Fibroblast of mammary gland (primary cell): ENCODE results near the gene LRRC56.

ENCODE experiments used
- DNase-seq: peaks from one replicate; pipeline ENCODE4 v3.0.0-alpha.2; 2010; ENCODE audit warnings: low read depth
- H3K4me3 ChIP-seq: 2 replicates; pipeline ENCODE4 v1.5.1; 2011; ENCODE audit warnings: low read depth, mild to moderate bottlenecking, low read length, moderate library complexity; ENCODE audit not compliant: control insufficient read depth
- CTCF ChIP-seq: conservative IDR thresholded peaks from 2 replicates; pipeline ENCODE4 v1.5.1; 2011; ENCODE audit warnings: low read depth, low read length, inconsistent platforms; ENCODE audit not compliant: control insufficient read depth, insufficient read depth

The LRRC56 gene

DNA sequence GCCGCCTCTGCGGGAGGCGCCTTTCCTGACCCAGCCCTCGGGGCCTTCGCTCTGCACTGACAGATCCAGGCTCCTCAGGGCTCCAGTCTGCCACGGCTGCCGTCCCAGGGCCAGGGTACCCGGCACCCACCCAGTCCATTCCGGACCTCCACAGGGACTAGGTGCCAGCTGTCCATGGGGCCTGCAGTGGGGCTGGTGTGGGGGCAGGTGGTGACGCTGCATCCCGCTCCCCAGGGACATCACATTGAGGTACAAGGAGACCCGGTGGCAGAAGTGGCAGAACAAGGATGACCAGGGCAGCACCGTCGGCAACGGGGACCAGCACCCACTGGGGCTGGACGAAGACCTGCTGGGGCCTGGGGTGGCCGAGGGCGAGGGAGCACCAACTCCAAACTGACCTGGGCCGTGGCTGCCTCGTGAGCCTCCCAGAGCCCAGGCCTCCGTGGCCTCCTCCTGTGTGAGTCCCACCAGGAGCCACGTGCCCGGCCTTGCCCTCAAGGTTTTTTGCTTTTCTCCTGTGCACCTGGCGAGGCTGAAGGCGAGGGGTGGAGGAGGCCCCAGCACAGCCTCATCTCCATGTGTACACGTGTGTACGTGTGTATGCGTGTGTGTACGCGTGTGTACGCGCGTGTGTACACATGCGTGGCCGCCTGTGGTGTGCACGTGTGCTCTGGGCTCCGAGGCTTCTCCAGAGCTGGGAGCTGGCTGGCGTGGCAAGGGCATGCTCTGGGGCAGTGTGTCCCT lies 47.0 kb upstream of the LRRC56 start:
- DNase-seq, result no peak
- H3K4me3 ChIP-seq, result no peak overlapping the region

DNA sequence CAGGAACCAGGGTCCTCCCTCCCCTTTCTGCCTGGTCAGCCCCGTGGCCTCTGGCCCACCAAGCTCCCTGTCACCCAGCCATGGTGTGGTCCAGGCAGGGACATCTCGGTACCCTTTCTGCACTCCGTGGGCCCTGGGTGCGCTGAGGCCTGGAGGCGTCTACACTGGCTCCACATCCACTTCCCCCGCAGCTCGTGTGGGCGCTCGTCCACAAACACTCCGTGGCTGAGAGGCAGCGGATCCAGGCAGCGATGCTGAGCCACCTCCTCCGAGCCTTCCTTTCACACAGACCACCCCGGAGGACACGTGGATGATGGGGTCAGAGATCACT lies 46.4 kb upstream of the LRRC56 start:
- no peak overlapping the region for H3K4me3 ChIP-seq
- TF ChIP-seq CTCF, result no peak

More for the DNA sequence above, 47.0 kb upstream of the LRRC56 start:
- no peak for TF ChIP-seq CTCF

DNA sequence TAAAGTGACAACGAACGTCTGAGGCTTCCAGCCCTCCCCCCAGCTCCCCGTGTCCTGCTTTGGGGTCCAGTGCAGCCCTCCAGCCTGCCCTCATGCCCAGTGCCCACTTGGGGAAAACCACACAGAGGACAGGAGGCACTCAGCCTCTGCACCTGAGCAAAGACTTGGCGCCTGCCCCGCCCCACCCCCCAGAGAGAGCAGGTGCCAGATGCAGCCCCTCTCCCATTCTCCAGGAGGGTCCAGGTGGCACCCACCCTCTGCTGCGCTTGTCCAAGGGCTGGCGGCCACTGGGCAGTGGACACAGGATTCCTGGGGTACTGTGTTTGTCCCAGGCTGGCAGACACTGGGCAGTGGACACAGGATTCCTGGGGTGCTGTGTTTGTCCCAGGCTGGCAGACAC lies 46.0 kb upstream of the LRRC56 start:
- no peak for DNase-seq
- no peak overlapping the region for H3K4me3 ChIP-seq

More for the DNA sequence above, 46.4 kb upstream of the LRRC56 start:
- no peak for DNase-seq

DNA sequence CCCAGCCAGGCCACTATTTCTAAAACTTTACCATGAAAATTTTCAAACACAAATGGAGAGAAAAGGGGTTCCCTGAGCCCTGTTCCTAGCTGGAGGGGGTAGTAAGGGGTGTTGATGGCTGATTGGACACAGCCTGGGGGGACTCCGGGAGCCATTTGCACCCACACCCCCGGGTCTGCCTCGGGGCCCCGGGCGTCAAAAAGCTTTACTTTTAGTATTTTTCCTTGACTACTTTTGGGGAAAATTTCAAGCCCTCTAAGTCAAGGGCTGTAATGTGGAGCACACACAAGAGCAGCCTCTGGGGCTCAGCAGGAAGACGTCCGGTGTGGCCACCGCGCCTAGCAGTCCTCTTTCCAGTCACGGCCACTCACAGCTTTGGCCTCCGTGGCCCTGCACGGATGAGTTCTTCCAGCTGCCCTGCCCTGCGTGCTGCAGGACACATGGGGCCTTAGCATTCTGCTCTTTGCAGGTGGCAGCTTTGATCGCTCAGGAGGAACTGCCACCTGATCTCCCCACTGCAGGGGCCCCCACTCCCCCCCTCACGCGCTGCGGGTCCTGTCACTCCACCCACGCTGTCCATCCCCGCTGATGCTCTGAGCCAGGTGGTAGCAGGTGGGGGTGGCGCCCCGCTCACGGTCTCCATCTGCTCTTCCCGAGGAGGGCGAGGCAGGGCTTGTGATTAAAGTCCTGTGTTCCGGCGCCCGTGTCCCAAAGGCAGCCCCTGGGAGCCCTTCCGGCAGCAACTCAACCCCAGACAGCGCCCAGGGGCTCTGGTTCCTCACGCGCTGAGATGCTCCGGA lies 44.7 kb upstream of the LRRC56 start:
- no peak for TF ChIP-seq CTCF
- H3K4me3 ChIP-seq, result no peak overlapping the region
- DNase-seq, result no peak

More for the DNA sequence above, 46.0 kb upstream of the LRRC56 start:
- no peak for TF ChIP-seq CTCF

GRCh38 chr11:494761-495536 lies 42.4 kb upstream of the LRRC56 start:
- no peak for DNase-seq
- H3K4me3 ChIP-seq, result no peak overlapping the region
- no peak for TF ChIP-seq CTCF

DNA sequence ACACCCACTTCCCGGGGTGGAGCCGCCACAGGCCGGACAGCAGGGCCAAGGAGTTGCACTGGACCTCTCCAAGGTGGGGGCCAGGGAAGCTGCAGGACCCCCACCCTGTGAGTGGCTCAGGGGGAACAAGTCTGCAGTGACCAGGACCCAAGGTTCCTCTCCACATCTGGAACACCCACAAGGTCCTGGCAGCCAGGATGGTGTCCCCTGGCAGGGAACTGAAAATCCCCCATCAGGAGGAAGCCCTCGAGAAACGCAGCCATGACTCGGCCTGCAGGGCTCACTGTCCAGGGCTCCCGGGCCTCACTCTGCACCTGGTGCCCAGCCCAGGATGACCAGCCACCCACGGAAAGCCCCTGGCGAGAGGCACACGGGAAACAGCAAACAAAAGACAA lies 41.8 kb upstream of the LRRC56 start:
- DNase-seq, result no peak
- TF ChIP-seq CTCF, result no peak

More for the DNA sequence above, 41.8 kb upstream of the LRRC56 start:
- no peak overlapping the region for H3K4me3 ChIP-seq
